GM23338 (cell line): Measurements from ENCODE around the gene HDHD2. TPM values are rescaled to one million over a fixed set of nuclear protein-coding genes. Genes with fewer than 3 reads are reported as not detected.

Experiments
- ATAC-seq: fragments of 200-7000 bp; cut with Tn5 transposase; 3 replicates; pipeline ENCODE4 v1.9.1; 2020
- DNase-seq: peaks from one replicate; pipeline ENCODE4 v3.0.0-alpha.2; 2015; ENCODE audit warnings: low spot score
- H2AFZ ChIP-seq: fragments of 200-600 bp; sonication (generic); 2 replicates; pipeline ENCODE4 v1.8.0; 2016; ENCODE audit warnings: antibody characterized with exemption, mild to moderate bottlenecking, moderate library complexity
- H3F3A ChIP-seq: fragments of 200-600 bp; sonication (generic); replicated peaks from 2 replicates; pipeline ENCODE4 v1.8.0; 2017; ENCODE audit warnings: antibody characterized with exemption, mixed run types, low read depth
- H3K27ac ChIP-seq: fragments of 200-600 bp; sonication (generic); 2 replicates; pipeline ENCODE4 v1.6.1; 2016; ENCODE audit warnings: low read depth
- H3K27me3 ChIP-seq: fragments of 200-600 bp; sonication (generic); 2 replicates; pipeline ENCODE4 v1.8.0; 2016; ENCODE audit warnings: mild to moderate bottlenecking, mixed run types, moderate library complexity; ENCODE audit not compliant: insufficient read depth
- H3K36me3 ChIP-seq: fragments of 200-600 bp; sonication (generic); 2 replicates; pipeline ENCODE4 v1.8.0; 2016; ENCODE audit warnings: mild to moderate bottlenecking; ENCODE audit not compliant: insufficient read depth
- H3K4me1 ChIP-seq: fragments of 200-600 bp; sonication (generic); 2 replicates; pipeline ENCODE4 v1.8.0; 2016; ENCODE audit warnings: mild to moderate bottlenecking, moderate library complexity; ENCODE audit not compliant: insufficient read depth
- H3K4me2 ChIP-seq: fragments of 200-600 bp; sonication (generic); 2 replicates; pipeline ENCODE4 v1.7.1; 2017; ENCODE audit warnings: mixed run types
- H3K4me3 ChIP-seq: fragments of 200-600 bp; sonication (generic); 2 replicates; pipeline ENCODE4 v1.6.1; 2016; ENCODE audit warnings: mixed run types
- H3K79me2 ChIP-seq: fragments of 200-600 bp; sonication (generic); replicated peaks from 2 replicates; pipeline ENCODE4 v1.8.0; 2017; ENCODE audit warnings: mild to moderate bottlenecking; ENCODE audit not compliant: insufficient read depth
- H3K9me2 ChIP-seq: fragments of 200-600 bp; sonication (generic); 2 replicates; pipeline ENCODE4 v1.8.0; 2017; ENCODE audit not compliant: insufficient read depth
- H4K20me1 ChIP-seq: fragments of 200-600 bp; sonication (generic); replicated peaks from 2 replicates; pipeline ENCODE4 v1.8.0; 2017; ENCODE audit warnings: mild to moderate bottlenecking; ENCODE audit not compliant: insufficient read depth
- H3K27ac Mint-ChIP-seq: 2 replicates; pipeline ENCODE4 v1.8.0; 2020; ENCODE audit warnings: inconsistent platforms, mild to moderate bottlenecking, moderate library complexity, mixed read lengths
- H3K27me3 Mint-ChIP-seq: 3 replicates; pipeline ENCODE4 v1.8.0; 2022; ENCODE audit warnings: low read depth, mild to moderate bottlenecking, moderate library complexity, mixed read lengths, inconsistent platforms; ENCODE audit not compliant: insufficient read depth, poor library complexity
- H3K36me3 Mint-ChIP-seq: 3 replicates; pipeline ENCODE4 v1.8.0; 2021; ENCODE audit warnings: low read depth, mild to moderate bottlenecking, inconsistent platforms, moderate library complexity, mixed read lengths
- H3K4me1 Mint-ChIP-seq: 3 replicates; pipeline ENCODE4 v1.8.0; 2020; ENCODE audit warnings: mild to moderate bottlenecking, inconsistent platforms, mixed read lengths
- H3K4me3 Mint-ChIP-seq: 3 replicates; pipeline ENCODE4 v1.8.0; 2021; ENCODE audit warnings: moderate library complexity, mild to moderate bottlenecking, inconsistent platforms, mixed read lengths
- H3K9me3 Mint-ChIP-seq: 3 replicates; pipeline ENCODE4 v1.8.0; 2020; ENCODE audit warnings: moderate library complexity, mild to moderate bottlenecking, inconsistent platforms, mixed read lengths
- CREB1 ChIP-seq: fragments of 250-450 bp; sonication (Bioruptor Pico); IDR thresholded peaks from 2 replicates; pipeline ENCODE4 v1.5.0; 2020; ENCODE audit warnings: low read depth, mild to moderate bottlenecking, moderate library complexity
- EZH2phosphoT487 ChIP-seq: fragments of 200-600 bp; sonication (generic); IDR thresholded peaks from one replicate; pipeline ENCODE4 v1.8.1; 2018; ENCODE audit warnings: antibody characterized with exemption; ENCODE audit not compliant: unreplicated experiment
- POLR2AphosphoS5 ChIP-seq: IDR thresholded peaks from 2 replicates; pipeline ENCODE4 v1.6.1; 2016; ENCODE audit warnings: antibody characterized with exemption, low read depth
- REST ChIP-seq: IDR thresholded peaks from one replicate; pipeline ENCODE4 v1.6.1; 2018; ENCODE audit warnings: antibody characterized with exemption; ENCODE audit not compliant: unreplicated experiment
- STAT1 ChIP-seq: IDR thresholded peaks from one replicate; pipeline ENCODE4 v1.6.1; 2016; ENCODE audit warnings: antibody characterized with exemption; ENCODE audit not compliant: unreplicated experiment
- ZNF462 ChIP-seq: fragments of 250-450 bp; sonication (Bioruptor Pico); IDR thresholded peaks from 2 replicates; pipeline ENCODE4 v1.5.0; 2020; ENCODE audit warnings: mild to moderate bottlenecking, moderate library complexity
- polyA plus RNA-seq: library from polyadenylated mRNA; unstranded; fragments of >200 nt; fragmentation: Nextera tagmentation; extraction: Ambion mirVana; gene quantifications from 2 replicates; pipeline ENCODE4 v1.2.1, GENCODE V29; 2016
- total RNA-seq: library from RNA; depleted of rRNA; stranded (reverse); fragments of >200 nt; shearing (Covaris generic); gene quantifications from 2 replicates; pipeline ENCODE4 v1.2.3, GENCODE V29; 2014
- TF ChIP-seq, protein P1 (sequence below): IDR thresholded peaks from 2 replicates; pipeline ENCODE4 v1.6.1; 2016; ENCODE audit warnings: antibody characterized with exemption
- TF ChIP-seq, protein P2 (sequence below), 2 experiments: fragments of 200-600 bp in 1 of 2; sonication (generic) in 1 of 2; conservative IDR thresholded peaks; 2 replicates each; pipeline versions ENCODE4 v1.5.1 to v1.6.1; 2016 to 2017; ENCODE audit warnings: antibody characterized with exemption in 2 of 2, low read depth in 2 of 2, mild to moderate bottlenecking in 2 of 2, moderate library complexity in 1 of 2

The HDHD2 gene
- total and polyA plus RNA-seq, 2 experiments from 2014 or later, result 25.9 to 32.2 TPM

DNA sequence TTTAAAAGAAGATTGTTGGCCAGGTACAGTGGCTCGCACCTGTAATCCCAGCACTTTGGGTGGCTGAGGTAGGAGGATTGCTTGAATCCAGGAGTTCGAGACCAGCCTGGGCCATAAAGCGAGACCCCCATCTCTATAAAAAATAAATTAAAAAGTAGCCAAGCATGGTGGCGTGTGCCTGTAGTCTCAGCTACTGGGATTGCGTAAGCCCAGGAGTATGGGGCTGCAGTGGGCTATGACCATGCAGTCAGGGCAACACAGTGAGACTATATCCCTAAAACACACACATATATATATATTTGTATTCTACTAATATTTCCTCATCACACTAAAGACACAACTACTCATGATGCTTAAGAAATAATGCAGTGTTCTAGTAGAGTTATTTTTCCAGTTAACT, 7.1 kb downstream of the HDHD2 start (continued):
- TF ChIP-seq, protein P1, sequence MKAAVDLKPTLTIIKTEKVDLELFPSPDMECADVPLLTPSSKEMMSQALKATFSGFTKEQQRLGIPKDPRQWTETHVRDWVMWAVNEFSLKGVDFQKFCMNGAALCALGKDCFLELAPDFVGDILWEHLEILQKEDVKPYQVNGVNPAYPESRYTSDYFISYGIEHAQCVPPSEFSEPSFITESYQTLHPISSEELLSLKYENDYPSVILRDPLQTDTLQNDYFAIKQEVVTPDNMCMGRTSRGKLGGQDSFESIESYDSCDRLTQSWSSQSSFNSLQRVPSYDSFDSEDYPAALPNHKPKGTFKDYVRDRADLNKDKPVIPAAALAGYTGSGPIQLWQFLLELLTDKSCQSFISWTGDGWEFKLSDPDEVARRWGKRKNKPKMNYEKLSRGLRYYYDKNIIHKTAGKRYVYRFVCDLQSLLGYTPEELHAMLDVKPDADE, result no peak

GRCh38 chr18:47141289-47141688, 9.0 kb downstream of the HDHD2 start:
- Histone ChIP-seq H4K20me1 (0 out of 2 replicates have a peak, but pooled peaks cover 3% of the 10 kb centered on the region), H3K27ac (no peak overlapping the region), H3F3A (no peaks in the 10 kb centered on the region), H3K4me3 (no peak overlapping the region), H3K27me3 (no peaks in the 10 kb centered on the region), H2AFZ (no peak overlapping the region), H3K79me2 (peaks cover 65% of the 10 kb centered on the region), H3K4me2 (no peak overlapping the region), H3K9me2 (no peaks in the 10 kb centered on the region), H3K4me1 (no peaks in the 10 kb centered on the region), H3K36me3 (0 out of 2 replicates have a peak, but pooled peaks cover under 1% of the 10 kb centered on the region)
- ATAC-seq, result no peak
- Mint-ChIP-seq H3K4me3 (no peak overlapping the region), H3K9me3 (no peaks in the 10 kb centered on the region), H3K4me1 (no peaks in the 10 kb centered on the region), H3K36me3 (peaks cover 2% of the 10 kb centered on the region; the same call in 1 of the 3 replicates), H3K27ac (no peak overlapping the region), H3K27me3 (no peaks in the 10 kb centered on the region)
- TF ChIP-seq STAT1, result no peak
- TF ChIP-seq POLR2AphosphoS5, result no peak
- TF ChIP-seq, protein P1, result no peak
- no peak for TF ChIP-seq REST
- TF ChIP-seq, protein P2, sequence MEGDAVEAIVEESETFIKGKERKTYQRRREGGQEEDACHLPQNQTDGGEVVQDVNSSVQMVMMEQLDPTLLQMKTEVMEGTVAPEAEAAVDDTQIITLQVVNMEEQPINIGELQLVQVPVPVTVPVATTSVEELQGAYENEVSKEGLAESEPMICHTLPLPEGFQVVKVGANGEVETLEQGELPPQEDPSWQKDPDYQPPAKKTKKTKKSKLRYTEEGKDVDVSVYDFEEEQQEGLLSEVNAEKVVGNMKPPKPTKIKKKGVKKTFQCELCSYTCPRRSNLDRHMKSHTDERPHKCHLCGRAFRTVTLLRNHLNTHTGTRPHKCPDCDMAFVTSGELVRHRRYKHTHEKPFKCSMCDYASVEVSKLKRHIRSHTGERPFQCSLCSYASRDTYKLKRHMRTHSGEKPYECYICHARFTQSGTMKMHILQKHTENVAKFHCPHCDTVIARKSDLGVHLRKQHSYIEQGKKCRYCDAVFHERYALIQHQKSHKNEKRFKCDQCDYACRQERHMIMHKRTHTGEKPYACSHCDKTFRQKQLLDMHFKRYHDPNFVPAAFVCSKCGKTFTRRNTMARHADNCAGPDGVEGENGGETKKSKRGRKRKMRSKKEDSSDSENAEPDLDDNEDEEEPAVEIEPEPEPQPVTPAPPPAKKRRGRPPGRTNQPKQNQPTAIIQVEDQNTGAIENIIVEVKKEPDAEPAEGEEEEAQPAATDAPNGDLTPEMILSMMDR (conservative IDR thresholded peaks at IDR 0.05; ENCODE audit: low read depth in 2 of 2), result no peak
- TF ChIP-seq EZH2phosphoT487, result no peak
- TF ChIP-seq CREB1 (CRISPR knock-in tag), result no peak
- TF ChIP-seq ZNF462, result no peak
- no peak for DNase-seq
